GM12801 (cell line): Measurements from ENCODE around the gene CDIPT.

Experiments
- TF ChIP-seq, protein P1 (sequence below): IDR thresholded peaks from one replicate; pipeline ENCODE4 v1.5.1; 2011; ENCODE audit warnings: control low read depth; ENCODE audit not compliant: insufficient read length; ENCODE audit errors: extremely low read depth

CDIPT gene

DNA sequence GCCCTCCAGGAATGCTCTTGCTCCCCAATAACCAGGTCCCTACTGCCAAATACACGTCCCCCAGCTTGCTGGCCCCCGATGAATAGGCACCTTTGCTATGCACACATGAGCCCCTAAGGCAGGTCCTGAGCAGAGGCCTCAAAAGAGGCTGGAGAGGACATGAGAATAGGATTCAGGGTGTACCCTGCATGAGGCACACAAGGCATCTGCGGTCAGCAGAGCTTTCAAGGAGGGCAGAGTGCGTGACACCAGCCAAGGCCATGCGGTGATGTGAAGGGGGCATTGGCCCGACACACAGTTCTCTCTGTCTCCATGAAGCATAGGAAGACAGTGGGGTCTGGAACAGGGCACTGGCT, 29.4 kb upstream of the CDIPT start:
- TF ChIP-seq, protein P1, sequence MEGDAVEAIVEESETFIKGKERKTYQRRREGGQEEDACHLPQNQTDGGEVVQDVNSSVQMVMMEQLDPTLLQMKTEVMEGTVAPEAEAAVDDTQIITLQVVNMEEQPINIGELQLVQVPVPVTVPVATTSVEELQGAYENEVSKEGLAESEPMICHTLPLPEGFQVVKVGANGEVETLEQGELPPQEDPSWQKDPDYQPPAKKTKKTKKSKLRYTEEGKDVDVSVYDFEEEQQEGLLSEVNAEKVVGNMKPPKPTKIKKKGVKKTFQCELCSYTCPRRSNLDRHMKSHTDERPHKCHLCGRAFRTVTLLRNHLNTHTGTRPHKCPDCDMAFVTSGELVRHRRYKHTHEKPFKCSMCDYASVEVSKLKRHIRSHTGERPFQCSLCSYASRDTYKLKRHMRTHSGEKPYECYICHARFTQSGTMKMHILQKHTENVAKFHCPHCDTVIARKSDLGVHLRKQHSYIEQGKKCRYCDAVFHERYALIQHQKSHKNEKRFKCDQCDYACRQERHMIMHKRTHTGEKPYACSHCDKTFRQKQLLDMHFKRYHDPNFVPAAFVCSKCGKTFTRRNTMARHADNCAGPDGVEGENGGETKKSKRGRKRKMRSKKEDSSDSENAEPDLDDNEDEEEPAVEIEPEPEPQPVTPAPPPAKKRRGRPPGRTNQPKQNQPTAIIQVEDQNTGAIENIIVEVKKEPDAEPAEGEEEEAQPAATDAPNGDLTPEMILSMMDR, result no peak

DNA sequence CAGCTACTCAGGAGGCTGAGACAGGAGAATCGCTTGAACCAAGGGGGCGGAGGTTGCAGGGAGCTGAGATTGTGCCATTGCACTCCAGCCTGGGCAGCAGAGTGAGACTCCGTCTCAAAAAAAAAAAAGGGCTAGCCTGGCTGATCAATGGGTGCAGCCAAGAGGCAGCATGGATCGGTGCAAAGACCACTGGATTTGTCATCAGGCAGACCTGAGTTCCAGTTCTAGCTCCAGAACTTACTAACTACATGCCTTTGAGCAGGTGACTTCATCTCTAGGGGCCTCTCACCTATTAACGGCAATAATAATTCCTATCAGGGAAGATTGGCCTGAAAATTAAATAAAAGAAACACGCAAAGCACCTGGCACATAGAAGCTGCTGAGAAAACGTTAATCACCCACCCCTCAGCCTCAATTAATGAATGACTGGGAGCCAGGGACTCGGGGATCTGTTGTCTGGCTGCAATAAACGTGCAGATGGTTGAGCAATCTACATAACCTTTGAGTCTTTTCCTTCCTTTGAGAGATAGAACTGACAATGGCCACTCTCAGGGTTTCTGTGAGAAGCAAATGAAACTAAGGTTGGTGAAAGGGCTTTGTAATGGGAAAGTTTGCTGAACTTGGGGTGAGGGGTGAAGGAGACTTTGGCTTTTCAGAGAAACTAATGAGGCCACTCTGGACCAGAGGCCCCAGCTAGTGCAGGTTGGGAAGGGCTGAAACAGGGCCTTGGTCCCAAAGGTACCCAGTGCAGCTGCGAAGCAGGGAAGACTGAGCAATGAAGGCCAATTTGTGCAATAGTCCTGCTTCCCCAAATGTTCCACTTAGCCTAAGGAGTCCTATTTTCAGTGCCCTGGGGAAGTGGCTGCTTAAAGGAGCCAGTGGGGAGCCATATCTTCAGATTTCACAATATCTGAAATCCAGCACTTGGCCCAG, 28.8 kb upstream of the CDIPT start:
- TF ChIP-seq, protein P1, result no peak

DNA sequence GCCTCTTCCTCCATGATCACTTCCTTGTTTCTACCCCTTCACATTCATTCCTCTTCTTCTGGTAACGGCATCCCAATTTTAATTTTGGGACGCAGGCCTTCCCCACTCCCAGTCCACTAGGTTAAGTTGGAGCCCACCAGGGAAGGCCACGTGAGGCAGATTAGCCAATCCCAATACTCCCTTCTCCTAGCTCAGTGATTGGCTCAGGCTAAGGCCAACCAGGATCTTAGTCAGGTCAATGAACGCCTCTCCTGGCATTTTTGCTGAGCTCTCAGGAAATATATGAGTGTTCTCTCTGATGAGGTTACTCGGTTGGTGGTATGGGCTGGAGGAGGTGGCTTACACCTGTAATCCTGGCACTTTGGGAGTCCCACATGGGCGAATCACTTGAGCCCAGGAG, 21.0 kb upstream of the CDIPT start:
- TF ChIP-seq, protein P1, result no peak

DNA sequence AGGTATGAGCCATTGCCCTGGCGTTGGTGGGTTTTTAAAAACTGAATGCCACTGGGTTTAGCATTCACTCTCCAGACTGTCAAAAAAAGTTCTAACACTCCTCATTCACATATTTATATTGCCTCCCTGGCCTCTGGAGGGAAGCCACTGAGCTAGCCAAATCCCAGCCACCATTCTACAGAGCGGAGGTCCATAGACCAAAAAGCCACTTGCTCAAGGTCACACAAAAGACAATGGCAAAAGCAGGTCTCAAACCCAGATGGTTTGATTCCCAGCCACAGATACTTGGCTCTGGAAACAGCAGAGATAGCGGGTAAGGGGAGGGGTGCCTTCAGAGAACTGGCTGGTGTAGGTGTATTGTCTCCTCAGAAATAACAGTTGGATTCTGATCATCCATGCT, 18.0 kb upstream of the CDIPT start:
- TF ChIP-seq, protein P1, result no peak

DNA sequence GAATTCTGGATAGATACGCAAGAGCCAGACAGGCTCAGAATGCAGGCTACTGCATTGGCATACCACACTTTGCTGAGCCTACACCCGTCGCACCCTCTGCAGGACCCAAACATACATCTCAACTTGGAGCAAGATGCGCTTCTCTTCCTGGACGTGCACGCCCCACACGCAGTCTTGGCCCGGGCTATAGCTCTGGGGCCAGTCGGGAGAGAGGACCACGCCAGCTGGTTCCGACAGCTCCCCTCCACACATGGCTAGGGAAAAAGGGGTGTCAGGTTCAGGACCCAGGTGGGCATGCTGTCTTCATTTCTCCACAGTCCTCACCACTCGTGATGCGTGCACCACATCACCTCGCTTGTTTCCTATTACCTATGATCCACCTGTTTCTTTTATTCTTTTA, 15.1 kb upstream of the CDIPT start:
- TF ChIP-seq, protein P1, result no peak

DNA sequence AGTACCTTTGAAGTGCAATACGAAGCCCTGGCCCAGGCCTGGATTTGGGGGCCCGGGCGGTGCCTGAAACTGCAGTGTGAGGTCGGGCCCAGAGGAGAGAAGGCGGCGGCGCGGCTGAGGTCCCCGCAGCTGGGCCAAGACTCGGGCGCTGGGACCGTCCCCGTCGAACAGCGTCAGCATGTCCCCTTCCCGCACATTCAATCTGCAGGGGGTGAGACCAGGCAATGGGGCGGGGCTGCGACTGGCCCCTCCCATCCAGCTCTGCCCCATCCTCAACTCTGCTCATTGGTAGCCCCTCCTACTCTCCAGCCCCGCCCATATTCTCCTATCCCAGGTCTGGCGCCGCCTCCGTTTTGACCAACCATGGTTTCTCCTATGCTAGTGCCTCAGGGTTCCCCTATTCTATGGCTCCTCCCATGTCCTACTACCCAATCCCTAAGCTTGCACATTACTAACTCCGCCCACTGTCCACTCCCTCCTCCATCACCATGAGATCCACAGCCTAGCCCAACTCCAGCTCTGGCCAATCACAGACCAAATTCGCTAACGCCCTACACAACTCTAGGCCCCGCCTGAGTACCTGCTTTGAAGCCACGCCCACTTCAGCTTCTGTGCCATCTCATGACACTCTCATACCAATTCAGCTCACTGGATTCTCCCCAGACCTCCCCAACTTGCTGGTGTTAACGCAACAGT, 14.4 kb upstream of the CDIPT start:
- TF ChIP-seq, protein P1, result no peak

DNA sequence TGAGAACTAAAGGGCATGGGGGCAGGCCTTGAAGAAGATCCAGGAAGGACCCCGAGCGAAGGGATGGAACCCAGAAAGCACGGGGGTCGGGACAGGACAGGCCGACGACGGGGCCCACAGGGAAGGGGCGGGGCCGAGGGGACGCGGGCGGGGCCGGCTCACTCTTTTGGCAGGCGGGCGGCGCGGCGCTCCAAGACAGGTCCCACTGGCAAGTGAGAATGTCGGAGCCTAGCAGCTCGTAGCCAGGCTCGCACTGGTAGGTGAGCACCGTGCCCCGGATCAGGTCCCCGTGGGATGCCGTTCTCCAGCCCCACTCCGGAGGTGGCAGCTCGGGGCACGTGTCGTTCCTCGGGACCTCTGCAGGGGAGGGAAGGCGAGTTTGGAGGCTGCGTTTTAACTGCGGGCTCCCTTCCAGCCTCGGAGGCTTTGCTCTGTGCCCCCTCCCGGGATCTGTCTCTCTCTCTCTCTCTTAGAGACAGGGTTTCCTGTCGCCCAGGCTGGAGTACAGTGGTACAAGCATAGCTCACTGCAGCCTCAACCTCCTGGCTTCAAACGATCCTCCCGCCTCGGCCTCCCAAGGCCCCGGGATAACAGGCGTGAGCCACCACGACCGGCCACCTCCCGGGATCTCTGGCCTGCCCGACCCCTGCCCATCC, 13.7 kb upstream of the CDIPT start:
- TF ChIP-seq, protein P1, result no peak
